UCSD-AML1 (cell line): Measurements from ENCODE around the gene COL9A3.

ENCODE experiments used
- DNase-seq: peaks from one replicate; lab custom pipeline; 2025; ENCODE audit not compliant: unreplicated experiment; lab: John Stamatoyannopoulos, UW

The COL9A3 gene

GRCh38 chr20:62890444-62890843 lies 73.6 kb downstream of the COL9A3 start:
- DNase-seq: no peak
